Activated T-cell treated with anti-CD3 and anti-CD28 coated beads for 48 hours (primary cell): ENCODE measurements around the gene CALHM2.
"Not testable (repeated sequence)": the region's sequence is repeated elsewhere in the genome, so short reads cannot be mapped to it uniquely, and the experiment has no call there.

Experiments
- DNase-seq: peaks from one replicate; pipeline ENCODE4 v3.0.0-alpha.2; 2020; ENCODE audit warnings: low read depth

CALHM2 gene

GRCh38 chr10:103451831-103452505 is at the start of gene CALHM2:
Gene CALHM2, minus strand, starts transcription at chr10:103452370. Its CDS starts 2,429 bp downstream, at chr10:103449941.
- DNase-seq: peak; percentile 55

GRCh38 chr10:103501186-103501585 is 49.0 kb upstream of the CALHM2 start:
- DNase-seq: no peak

GRCh38 chr10:103500481-103500880 is 48.3 kb upstream of the CALHM2 start:
- no peak for DNase-seq

GRCh38 chr10:103499881-103500280 is 47.7 kb upstream of the CALHM2 start:
- DNase-seq: no peak

- no peak for DNase-seq
Measured at GRCh38 chr10:103498936-103499638, 46.9 kb upstream of the CALHM2 start.

GRCh38 chr10:103497161-103497915 is 45.2 kb upstream of the CALHM2 start:
- DNase-seq: no peak

- no peak for DNase-seq
Measured at GRCh38 chr10:103495321-103495720, 43.2 kb upstream of the CALHM2 start.

- DNase-seq: peak; percentile 18
Measured at GRCh38 chr10:103493916-103494877, 42.0 kb upstream of the CALHM2 start.

GRCh38 chr10:103493362-103493915 is 41.3 kb upstream of the CALHM2 start, which contains the start of gene NEURL1:
Gene NEURL1, plus strand, starts transcription at chr10:103493705. Its CDS starts 683 bp downstream, at chr10:103494388.
- no peak for DNase-seq

- DNase-seq: no peak
Measured at GRCh38 chr10:103492655-103493261, 40.6 kb upstream of the CALHM2 start.

- no peak for DNase-seq
Measured at GRCh38 chr10:103491729-103492364, 39.7 kb upstream of the CALHM2 start.

- DNase-seq: no peak
Measured at GRCh38 chr10:103490986-103491314, 38.8 kb upstream of the CALHM2 start.

- no peak for DNase-seq
Measured at GRCh38 chr10:103487410-103487708, 35.2 kb upstream of the CALHM2 start.

GRCh38 chr10:103486635-103487409 is 34.7 kb upstream of the CALHM2 start:
- not testable (repeated sequence) for DNase-seq

- no peak for DNase-seq
Measured at GRCh38 chr10:103481974-103482531, 29.9 kb upstream of the CALHM2 start.

GRCh38 chr10:103480521-103480920 is 28.4 kb upstream of the CALHM2 start:
- no peak for DNase-seq

- no peak for DNase-seq
Measured at GRCh38 chr10:103479135-103479534, 27.0 kb upstream of the CALHM2 start, which contains the start of gene CALHM3. Gene CALHM3, minus strand, starts transcription at chr10:103479240. Its CDS starts 208 bp downstream, at chr10:103479032.

GRCh38 chr10:103478671-103479070 is 26.5 kb upstream of the CALHM2 start:
- DNase-seq: no peak

- no peak for DNase-seq
Measured at GRCh38 chr10:103476046-103476768, 24.0 kb upstream of the CALHM2 start.
